Measurements from ENCODE around the gene DOCK2. TPM values are rescaled to one million over a fixed set of nuclear protein-coding genes. Genes with fewer than 3 reads are reported as not detected.
A peak's percentile ranks its signal among the peaks of the same experiment; 100 is the strongest.
"Not testable (repeated sequence)": the region's sequence is repeated elsewhere in the genome, so short reads cannot be mapped to it uniquely, and the experiment has no call there.

Gene DOCK2
- total RNA-seq, 1 donor from 2014 or later, result 206 TPM

DNA sequence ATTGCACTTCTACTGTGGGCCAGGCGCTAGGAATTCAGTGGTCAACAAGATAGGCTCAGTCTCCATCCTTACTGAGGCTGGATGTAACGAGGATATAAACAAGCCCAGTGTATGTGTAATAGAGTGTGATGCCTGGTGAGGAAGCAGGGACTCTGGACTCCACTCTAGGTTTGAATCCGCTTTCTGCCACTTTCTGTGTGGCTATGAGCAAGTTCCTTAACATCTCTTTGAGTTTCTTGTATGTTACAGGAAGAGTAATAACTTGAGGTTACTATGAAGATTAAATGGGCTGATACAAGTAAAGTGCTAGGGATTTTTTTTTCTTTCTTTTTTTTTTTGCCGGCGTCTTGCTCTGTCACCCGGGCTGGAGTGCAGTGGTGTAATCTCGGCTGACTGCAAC lies 12.4 kb downstream of the DOCK2 start:
- intact Hi-C loops (cut with micrococcal nuclease), result loop anchor here (1.0 to 5.0 kb wide), 4 partner anchors 8 to 683 kb away; no protein-coding TSS in a partner anchor
- H3K36me3 Mint-ChIP-seq (ENCODE audit: low read depth), result peaks cover 54% of the 10 kb centered on the region
- H3K4me1 Mint-ChIP-seq, result peaks cover 85% of the 10 kb centered on the region
- no peaks in the 10 kb centered on the region for H3K27me3 Mint-ChIP-seq
- H3K9me3 Mint-ChIP-seq, result no peaks in the 10 kb centered on the region
- peak overlapping the region; percentile 53 for H3K4me3 Mint-ChIP-seq
- H3K27ac Mint-ChIP-seq, result peak overlapping the region; percentile 97
- peak; percentile 75 for DNase-seq

DNA sequence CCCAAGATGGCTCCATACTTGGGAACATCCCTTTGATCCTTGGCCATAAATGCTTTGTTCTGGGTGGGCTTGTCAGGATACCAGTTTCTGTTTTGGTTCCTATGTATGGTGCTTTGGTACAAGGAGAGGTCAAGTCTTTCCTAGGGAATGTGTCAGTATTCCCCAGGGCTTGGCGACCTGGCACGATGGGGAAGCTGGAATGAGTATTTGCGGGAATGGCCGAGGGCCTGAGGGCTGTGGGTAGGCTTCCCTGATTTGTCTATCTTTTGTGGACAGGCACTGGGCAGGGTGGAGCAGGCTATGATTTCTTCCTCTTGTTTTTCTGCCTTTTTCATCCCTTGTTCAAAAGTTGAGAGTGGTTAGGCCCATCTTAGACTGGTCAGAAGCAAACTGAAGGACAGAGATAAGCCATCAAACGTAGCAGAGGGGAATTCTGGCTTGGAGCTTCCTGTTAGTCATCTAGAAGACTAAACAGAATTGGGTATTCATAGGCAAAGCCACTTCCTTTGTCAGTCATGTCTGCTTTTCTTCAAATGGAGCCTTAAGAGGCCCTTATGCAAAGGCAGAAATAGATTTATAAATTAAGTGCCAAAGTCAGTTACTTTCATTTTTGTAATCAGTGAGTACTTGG lies 13.7 kb downstream of the DOCK2 start:
- Mint-ChIP-seq H3K36me3 (ENCODE audit: low read depth) (peaks cover 59% of the 10 kb centered on the region), H3K9me3 (no peaks in the 10 kb centered on the region), H3K4me1 (peaks cover 88% of the 10 kb centered on the region), H3K27me3 (no peaks in the 10 kb centered on the region), H3K4me3 (peak overlapping the region; percentile 83), H3K27ac (peak overlapping the region; percentile 97)
- intact Hi-C loops (cut with micrococcal nuclease), result loop anchor here (1.0 to 10.0 kb wide), 4 partner anchors 20 to 1076 kb away; partner anchors contain the start of genes PANK3 and SPDL1
- DNase-seq, result peak; percentile 79

DNA sequence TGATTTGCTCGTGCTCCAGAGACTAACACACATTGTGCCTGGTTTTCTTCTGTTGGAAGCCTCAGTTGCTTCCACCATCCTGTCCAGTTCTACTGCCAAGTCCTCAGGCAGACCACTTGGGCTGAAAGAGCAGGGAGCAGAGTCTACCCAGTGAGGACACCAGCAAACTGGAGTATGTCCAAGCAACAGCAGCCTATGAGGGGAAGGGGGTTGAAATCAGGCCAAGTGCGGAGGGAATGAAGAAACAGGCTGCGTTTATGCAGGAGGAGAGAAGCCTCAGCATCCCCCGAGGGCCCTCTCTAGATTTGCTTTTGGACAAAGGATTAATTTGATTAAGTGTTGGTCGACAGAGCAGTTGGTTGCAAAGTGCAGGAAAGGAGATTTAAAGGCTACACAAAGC lies 14.5 kb downstream of the DOCK2 start:
- Mint-ChIP-seq H3K4me1 (peaks cover 88% of the 10 kb centered on the region), H3K27me3 (no peaks in the 10 kb centered on the region), H3K36me3 (ENCODE audit: low read depth) (peaks cover 60% of the 10 kb centered on the region), H3K9me3 (no peaks in the 10 kb centered on the region), H3K27ac (peak overlapping the region; percentile 97), H3K4me3 (peak overlapping the region; percentile 83)
- no peak for DNase-seq
- intact Hi-C loops (cut with micrococcal nuclease), result loop anchor here (1.0 to 10.0 kb wide), 4 partner anchors 20 to 1077 kb away; partner anchors contain the start of genes PANK3 and SPDL1

DNA sequence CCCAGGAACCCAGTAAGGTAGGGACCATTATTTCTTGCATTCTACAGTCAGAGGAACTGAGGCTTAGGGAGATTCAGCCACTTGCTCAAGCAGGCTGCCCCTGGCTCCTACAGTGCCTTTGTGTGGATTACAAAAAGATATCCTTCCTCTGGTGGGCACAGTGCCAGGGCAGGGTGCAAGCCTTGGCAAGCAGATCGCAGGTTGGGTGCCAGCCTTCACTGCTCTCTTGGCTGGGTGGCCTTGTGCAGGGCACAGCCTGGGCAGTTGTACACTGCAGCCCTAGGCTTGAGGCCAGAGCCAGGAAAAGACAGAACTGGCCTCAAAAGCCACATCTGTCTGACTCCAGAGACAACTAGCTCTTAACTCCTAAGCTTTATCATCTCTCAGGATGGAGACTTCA lies 15.0 kb downstream of the DOCK2 start:
- DNase-seq, result no peak
- H3K9me3 Mint-ChIP-seq, result no peaks in the 10 kb centered on the region
- peaks cover 88% of the 10 kb centered on the region for H3K4me1 Mint-ChIP-seq
- peaks cover 61% of the 10 kb centered on the region for H3K36me3 Mint-ChIP-seq (ENCODE audit: low read depth)
- H3K4me3 Mint-ChIP-seq, result peak overlapping the region; percentile 27
- intact Hi-C loops (cut with micrococcal nuclease), result loop anchor here (10.0 kb wide), 2 partner anchors 623 to 1077 kb away; partner anchors contain the start of gene PANK3
- H3K27ac Mint-ChIP-seq, result peak overlapping the region; percentile 97
- no peaks in the 10 kb centered on the region for H3K27me3 Mint-ChIP-seq

DNA sequence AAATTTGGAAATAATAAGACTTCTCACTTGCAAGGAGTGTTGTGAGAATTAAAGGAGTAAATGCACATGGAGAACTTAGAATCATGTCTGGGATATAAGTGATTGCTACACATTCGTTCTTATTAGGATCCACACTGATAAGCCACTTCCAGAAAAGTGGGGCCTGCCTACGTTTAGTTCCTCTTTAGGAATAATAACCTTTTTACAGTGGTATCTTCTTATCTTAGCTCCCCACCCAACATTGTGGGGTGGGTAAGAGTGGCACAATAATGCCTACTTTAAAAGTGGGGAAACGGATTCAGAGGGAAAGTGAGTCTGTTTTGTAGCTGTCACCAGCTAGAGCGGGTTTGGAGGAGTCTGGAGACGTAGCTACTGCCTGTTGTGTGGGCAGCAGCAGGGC lies 16.0 kb downstream of the DOCK2 start:
- H3K9me3 Mint-ChIP-seq, result no peaks in the 10 kb centered on the region
- peak overlapping the region; percentile 78 for H3K27ac Mint-ChIP-seq
- DNase-seq, result no peak
- peaks cover 62% of the 10 kb centered on the region for H3K36me3 Mint-ChIP-seq (ENCODE audit: low read depth)
- intact Hi-C loops (cut with micrococcal nuclease), result loop anchor here (10.0 kb wide), 2 partner anchors 622 to 1078 kb away; partner anchors contain the start of gene PANK3
- peaks cover 87% of the 10 kb centered on the region for H3K4me1 Mint-ChIP-seq
- no peak overlapping the region for H3K4me3 Mint-ChIP-seq
- H3K27me3 Mint-ChIP-seq, result no peaks in the 10 kb centered on the region

DNA sequence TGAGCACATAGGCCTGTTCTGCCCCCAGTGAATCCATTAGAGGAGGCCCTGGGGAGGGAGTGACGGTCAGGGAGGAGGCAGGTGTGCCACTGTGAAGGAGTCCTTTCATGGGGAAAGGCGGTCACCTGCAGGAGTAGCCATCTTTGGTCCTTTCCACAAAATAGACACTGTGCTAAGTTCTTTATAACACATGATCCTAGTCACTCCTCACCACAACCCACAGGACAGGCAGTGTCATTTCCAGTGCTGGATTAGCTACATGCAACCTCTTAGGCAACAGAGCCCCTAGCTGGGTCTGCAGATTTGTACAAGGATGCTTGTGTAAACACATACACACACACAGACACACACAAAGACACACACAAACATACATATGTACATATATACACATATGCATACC lies 18.3 kb downstream of the DOCK2 start:
- Mint-ChIP-seq H3K9me3 (no peaks in the 10 kb centered on the region), H3K27ac (peak overlapping the region; percentile 81), H3K27me3 (no peaks in the 10 kb centered on the region), H3K36me3 (ENCODE audit: low read depth) (peaks cover 71% of the 10 kb centered on the region), H3K4me1 (peaks cover 69% of the 10 kb centered on the region), H3K4me3 (peak overlapping the region; percentile 55)
- intact Hi-C loops (cut with micrococcal nuclease), result loop anchor here (5.0 to 10.0 kb wide), 3 partner anchors 152 to 1081 kb away; partner anchors contain the start of gene PANK3
- peak; percentile 65 for DNase-seq

DNA sequence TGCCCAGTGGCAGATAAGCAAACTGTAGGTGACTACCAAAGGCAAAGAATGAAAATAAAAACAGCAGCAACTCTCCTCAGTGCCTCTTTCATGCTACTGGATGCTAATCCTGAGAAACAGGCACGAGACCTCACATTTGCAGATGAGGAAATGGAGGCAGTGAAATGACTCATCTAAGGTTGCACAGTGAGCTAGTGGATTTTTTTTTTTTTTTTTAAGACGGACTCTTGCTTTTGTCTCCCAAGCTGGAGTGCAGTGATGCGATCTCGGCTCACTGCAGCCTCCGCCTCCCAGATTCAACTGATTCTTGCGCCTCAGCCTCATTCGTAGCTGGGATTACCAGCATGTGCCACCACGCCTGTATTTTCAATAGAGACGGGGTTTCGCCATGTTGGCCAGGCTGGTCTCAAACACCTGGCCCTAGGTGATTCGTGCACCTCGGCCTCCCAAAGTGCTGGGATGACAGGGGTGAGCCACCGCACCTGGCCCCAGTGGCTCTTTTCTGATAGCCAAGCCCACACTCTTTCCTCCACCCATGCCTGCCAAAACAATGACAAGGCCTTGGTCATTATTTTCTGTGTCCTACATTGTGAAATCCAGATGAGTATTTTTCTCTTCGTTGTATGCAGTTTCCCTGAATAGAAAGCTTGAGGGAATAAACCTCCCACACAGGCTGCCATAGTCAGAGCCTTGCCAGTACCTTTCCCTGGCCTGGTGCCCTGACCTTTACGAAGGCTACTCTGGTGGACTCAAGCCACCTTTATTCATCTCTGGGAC lies 19.2 kb downstream of the DOCK2 start:
- DNase-seq, result peak; percentile 69
- peak overlapping the region; percentile 64 for H3K4me3 Mint-ChIP-seq
- H3K27me3 Mint-ChIP-seq, result no peaks in the 10 kb centered on the region
- H3K27ac Mint-ChIP-seq, result peak overlapping the region; percentile 81
- H3K36me3 Mint-ChIP-seq (ENCODE audit: low read depth), result peaks cover 74% of the 10 kb centered on the region
- intact Hi-C loops (cut with micrococcal nuclease), result loop anchor here (1.0 to 10.0 kb wide), 4 partner anchors 15 to 1082 kb away; partner anchors contain the start of gene PANK3
- peaks cover under 1% of the 10 kb centered on the region for H3K9me3 Mint-ChIP-seq
- H3K4me1 Mint-ChIP-seq, result peaks cover 61% of the 10 kb centered on the region

DNA sequence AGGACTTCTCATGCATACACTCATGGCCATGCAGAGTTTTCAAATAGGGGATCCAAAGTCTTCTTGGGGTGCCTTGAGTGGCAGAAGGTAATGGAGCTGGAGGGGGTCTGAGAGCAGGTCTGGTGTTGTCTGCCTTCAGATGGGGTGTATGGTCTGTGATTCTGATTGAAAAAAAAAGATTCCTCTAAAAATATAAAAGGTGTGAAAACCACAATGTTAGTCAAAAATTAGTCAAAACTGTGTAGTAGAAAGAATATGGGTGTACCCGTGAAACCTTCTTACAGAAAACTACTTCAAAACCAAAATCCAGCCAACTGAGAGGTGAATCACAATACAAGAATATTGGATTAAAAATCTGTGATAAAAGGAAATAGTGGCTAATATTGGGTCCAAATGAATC lies 20.1 kb downstream of the DOCK2 start:
- Mint-ChIP-seq H3K27ac (peak overlapping the region; percentile 81), H3K9me3 (peaks cover 8% of the 10 kb centered on the region), H3K27me3 (no peaks in the 10 kb centered on the region), H3K36me3 (ENCODE audit: low read depth) (peaks cover 77% of the 10 kb centered on the region), H3K4me3 (peak overlapping the region; percentile 65), H3K4me1 (peaks cover 55% of the 10 kb centered on the region)
- intact Hi-C loops (cut with micrococcal nuclease), result loop anchor here (1.0 to 10.0 kb wide), 4 partner anchors 8 to 1082 kb away; partner anchors contain the start of gene PANK3
- no peak for DNase-seq

DNA sequence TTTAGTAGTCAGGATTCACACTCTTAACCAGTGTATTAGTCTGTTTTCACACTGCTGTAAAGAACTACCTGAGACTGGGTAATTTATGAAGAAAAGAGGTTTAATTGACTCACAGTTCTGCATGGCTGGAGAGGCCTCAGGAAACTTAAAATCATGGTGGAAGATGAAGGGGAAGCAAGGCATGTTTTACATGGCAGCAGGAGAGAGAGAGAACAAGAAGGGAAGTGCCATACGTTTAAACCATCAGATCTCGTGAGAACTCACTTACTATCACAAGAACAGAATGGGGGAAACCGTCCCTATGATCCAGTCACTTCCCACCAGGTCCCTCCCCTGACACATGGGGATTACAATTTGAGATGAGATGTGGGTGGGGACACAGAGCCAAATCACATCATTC lies 25.4 kb downstream of the DOCK2 start:
- DNase-seq; H3K27me3 Mint-ChIP-seq; intact Hi-C loops (cut with micrococcal nuclease); H3K27ac Mint-ChIP-seq; H3K4me3 Mint-ChIP-seq: not testable (repeated sequence)
- peaks cover 58% of the 10 kb centered on the region for H3K36me3 Mint-ChIP-seq (ENCODE audit: low read depth)
- peaks cover 10% of the 10 kb centered on the region for H3K4me1 Mint-ChIP-seq
- peaks cover 24% of the 10 kb centered on the region for H3K9me3 Mint-ChIP-seq

DNA sequence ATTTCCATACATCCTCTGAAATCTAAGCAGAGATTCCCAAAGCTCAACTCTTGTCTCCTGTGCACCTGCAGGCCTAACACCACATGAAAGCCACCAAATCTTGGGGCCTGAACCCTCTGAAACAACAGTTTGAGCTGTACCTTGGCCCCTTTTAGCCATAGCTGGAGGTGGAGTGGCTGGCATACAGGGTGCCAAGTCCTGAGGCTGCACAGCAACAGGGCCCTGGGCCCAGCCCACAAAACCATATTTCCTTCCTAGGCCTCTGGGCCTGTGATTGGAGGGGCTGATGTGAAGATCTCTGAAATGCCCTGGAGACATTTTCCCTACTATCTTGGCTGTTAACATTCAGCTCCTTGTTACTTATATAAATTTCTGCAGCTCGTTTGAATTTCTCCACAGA lies 26.5 kb downstream of the DOCK2 start:
- no peak overlapping the region for H3K4me3 Mint-ChIP-seq
- no peaks in the 10 kb centered on the region for H3K27me3 Mint-ChIP-seq
- H3K27ac Mint-ChIP-seq, result no peak overlapping the region
- H3K9me3 Mint-ChIP-seq, result peaks cover 24% of the 10 kb centered on the region
- peaks cover 10% of the 10 kb centered on the region for H3K4me1 Mint-ChIP-seq
- no peak for DNase-seq
- peaks cover 55% of the 10 kb centered on the region for H3K36me3 Mint-ChIP-seq (ENCODE audit: low read depth)
- intact Hi-C loops (cut with micrococcal nuclease), result no loop called here

DNA sequence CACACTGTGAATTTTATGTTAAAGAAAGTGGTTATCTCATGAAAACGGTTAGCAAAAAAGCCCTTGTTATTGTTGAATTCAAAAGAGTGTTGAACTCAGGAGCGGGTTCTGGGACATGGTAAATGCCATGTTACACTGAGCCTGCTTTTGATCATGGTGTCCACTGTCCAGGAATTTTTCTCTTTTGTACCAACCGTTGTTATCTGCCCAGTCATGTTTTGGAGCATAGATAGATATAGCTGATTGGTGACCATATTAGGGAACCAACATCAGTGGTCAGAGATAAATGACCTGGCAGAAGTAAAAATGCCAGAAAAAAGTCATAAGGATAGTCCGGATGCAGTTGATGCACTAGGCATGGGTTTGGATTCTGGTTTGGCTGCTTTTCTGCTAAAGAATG lies 29.3 kb downstream of the DOCK2 start:
- Mint-ChIP-seq H3K4me1 (peaks cover 25% of the 10 kb centered on the region), H3K27ac (no peak overlapping the region), H3K27me3 (no peaks in the 10 kb centered on the region), H3K9me3 (peaks cover 24% of the 10 kb centered on the region), H3K36me3 (ENCODE audit: low read depth) (peaks cover 45% of the 10 kb centered on the region), H3K4me3 (no peak overlapping the region)
- intact Hi-C loops (cut with micrococcal nuclease), result no loop called here
- DNase-seq, result no peak

DNA sequence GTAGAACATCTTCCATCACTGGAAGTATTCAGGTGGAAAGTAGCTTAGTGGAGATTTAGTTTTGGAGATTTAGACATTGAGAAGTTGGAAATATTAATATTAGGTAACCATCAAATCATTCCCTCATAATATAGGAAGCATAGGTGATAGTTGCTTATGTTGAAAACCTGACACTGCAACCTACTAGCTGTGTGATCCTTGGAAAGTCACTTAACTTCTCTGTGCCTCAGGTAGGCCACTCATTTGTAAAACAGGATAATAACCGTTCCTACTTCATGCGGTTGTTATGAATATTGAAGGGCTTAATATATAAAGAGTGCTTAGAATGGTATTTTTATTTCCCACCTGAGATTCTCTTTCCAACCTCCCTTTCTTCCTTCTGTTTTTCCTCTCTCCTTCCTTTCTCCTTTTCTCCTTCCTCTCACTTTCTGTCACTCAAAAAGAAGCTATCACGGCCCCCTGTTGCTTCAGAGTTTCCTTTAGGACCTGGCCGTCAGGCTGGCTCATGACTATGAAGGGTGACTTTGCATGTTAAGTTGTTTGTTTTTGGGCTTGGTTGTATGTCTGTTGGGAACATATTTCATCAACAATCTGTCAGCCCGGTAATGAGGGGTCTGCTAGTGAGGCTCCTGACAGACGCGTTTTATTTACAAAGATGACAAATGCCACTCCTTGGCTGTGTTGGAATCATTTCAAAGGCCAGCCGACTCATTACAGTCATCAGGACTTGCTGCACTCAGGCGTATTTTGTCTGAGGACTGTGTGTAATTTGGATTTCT lies 31.0 kb downstream of the DOCK2 start:
- DNase-seq, result no peak
- intact Hi-C loops (cut with micrococcal nuclease), result no loop called here
- Mint-ChIP-seq H3K4me3 (no peak overlapping the region), H3K27ac (no peak overlapping the region), H3K9me3 (peaks cover 9% of the 10 kb centered on the region), H3K27me3 (no peaks in the 10 kb centered on the region), H3K36me3 (ENCODE audit: low read depth) (peaks cover 41% of the 10 kb centered on the region), H3K4me1 (peaks cover 31% of the 10 kb centered on the region)

DNA sequence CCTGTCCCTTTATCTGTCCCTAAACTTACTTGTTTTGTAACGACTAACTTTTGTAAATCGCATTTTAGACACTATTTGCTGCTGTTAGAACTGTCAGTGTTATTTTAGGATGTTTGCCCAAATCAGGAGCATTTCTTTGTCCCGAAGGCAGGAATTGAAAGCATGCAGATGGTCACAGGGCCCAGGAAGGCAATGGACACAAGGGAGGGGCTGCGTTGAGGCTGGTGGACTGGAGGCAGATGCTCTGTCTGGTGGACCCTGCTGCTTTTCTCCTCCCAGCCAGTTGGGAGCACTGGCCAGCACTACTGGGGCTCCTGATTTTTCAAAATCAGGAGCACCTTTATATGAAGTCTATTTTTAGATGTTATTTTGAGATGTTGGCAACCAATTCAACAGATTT lies 31.7 kb downstream of the DOCK2 start:
- intact Hi-C loops (cut with micrococcal nuclease), result no loop called here
- peaks cover 39% of the 10 kb centered on the region for H3K36me3 Mint-ChIP-seq (ENCODE audit: low read depth)
- H3K4me3 Mint-ChIP-seq, result no peak overlapping the region
- no peak overlapping the region for H3K27ac Mint-ChIP-seq
- DNase-seq, result no peak
- peaks cover 9% of the 10 kb centered on the region for H3K9me3 Mint-ChIP-seq
- H3K4me1 Mint-ChIP-seq, result peaks cover 31% of the 10 kb centered on the region
- no peaks in the 10 kb centered on the region for H3K27me3 Mint-ChIP-seq
